GM18505 (cell line): ENCODE results near the gene UGT1A8.
"Not testable (repeated sequence)": the region's sequence is repeated elsewhere in the genome, so short reads cannot be mapped to it uniquely, and the experiment has no call there.

ENCODE experiments used
- ATAC-seq: cut with Tn5 transposase; IDR thresholded peaks from one replicate; pipeline ENCODE4 v1.9.1; 2021; ENCODE audit not compliant: unreplicated experiment
- POLR2A ChIP-seq: IDR thresholded peaks from 4 replicates; pipeline ENCODE4 v1.6.1; 2011; ENCODE audit warnings: borderline replicate concordance; ENCODE audit not compliant: insufficient read depth, insufficient read length; ENCODE audit errors: extremely low read depth

The UGT1A8 gene

GRCh38 chr2:233706720-233707119 lies 89.3 kb downstream of the UGT1A8 start:
- no peak for TF ChIP-seq POLR2A
- ATAC-seq: no peak

- ATAC-seq: no peak
- no peak for TF ChIP-seq POLR2A
Observed at GRCh38 chr2:233707940-233708644, 90.7 kb downstream of the UGT1A8 start.

GRCh38 chr2:233708942-233709341 lies 91.5 kb downstream of the UGT1A8 start:
- ATAC-seq: no peak

GRCh38 chr2:233711312-233712008 lies 94.0 kb downstream of the UGT1A8 start:
- no peak for ATAC-seq
- TF ChIP-seq POLR2A: no peak

More at GRCh38 chr2:233708942-233709341, 91.5 kb downstream of the UGT1A8 start:
- TF ChIP-seq POLR2A: no peak

GRCh38 chr2:233712611-233713261 lies 95.3 kb downstream of the UGT1A8 start, which contains the start of gene UGT1A5:
Gene UGT1A5 (plus strand): TSS chr2:233712907. CDS start chr2:233712992, 85 bp downstream.
- no peak for ATAC-seq
- no peak for TF ChIP-seq POLR2A

- TF ChIP-seq POLR2A: no peak
- no peak for ATAC-seq
Observed at GRCh38 chr2:233713262-233713615, 95.8 kb downstream of the UGT1A8 start.

GRCh38 chr2:233714121-233714520 lies 96.7 kb downstream of the UGT1A8 start:
- no peak for ATAC-seq
- no peak for TF ChIP-seq POLR2A

- TF ChIP-seq POLR2A: no peak
- ATAC-seq: no peak
Observed at GRCh38 chr2:233718552-233718951, 101.1 kb downstream of the UGT1A8 start, which contains the start of gene UGT1A4. Gene UGT1A4 (plus strand): TSS chr2:233718736. CDS start chr2:233718821, 85 bp downstream.

- no peak for TF ChIP-seq POLR2A
Observed at GRCh38 chr2:233728723-233729301, 111.4 kb downstream of the UGT1A8 start, which contains the start of gene UGT1A3. Gene UGT1A3 (plus strand): TSS chr2:233729042. CDS start chr2:233729127, 85 bp downstream.

GRCh38 chr2:233736868-233737653 lies 119.6 kb downstream of the UGT1A8 start:
- not testable (repeated sequence) for ATAC-seq

More at GRCh38 chr2:233728723-233729301, 111.4 kb downstream of the UGT1A8 start, which contains the start of gene UGT1A3:
- no peak for ATAC-seq

GRCh38 chr2:233740870-233741269 lies 123.4 kb downstream of the UGT1A8 start:
- TF ChIP-seq POLR2A: no peak
- ATAC-seq: no peak

- no peak for TF ChIP-seq POLR2A
Observed at GRCh38 chr2:233743464-233744259, 126.2 kb downstream of the UGT1A8 start.

More at GRCh38 chr2:233743464-233744259, 126.2 kb downstream of the UGT1A8 start:
- ATAC-seq: no peak
